Keratinocyte (primary cell): ENCODE results near the gene SAMD4B.

Source experiments
- EZH2 ChIP-seq: IDR thresholded peaks from one replicate; pipeline ENCODE4 v1.6.1; 2012; ENCODE audit warnings: inconsistent platforms, mild to moderate bottlenecking, low read length, moderate library complexity
- TF ChIP-seq, protein P1 (sequence below), 3 experiments: IDR thresholded peaks in 1 of 3; conservative IDR thresholded peaks in 1 of 3; optimal IDR thresholded peaks in 1 of 3; 2 replicates in 2 of 3; 3 replicates in 1 of 3; pipeline versions ENCODE3 to v1.5.1; 2011; ENCODE audit warnings: low read length in 3 of 3, mild to moderate bottlenecking in 3 of 3, moderate library complexity in 2 of 3, control low read depth in 1 of 3, inconsistent platforms in 1 of 3; ENCODE audit not compliant: insufficient read depth in 2 of 3; ENCODE audit errors: extremely low read depth in 1 of 3

DNA sequence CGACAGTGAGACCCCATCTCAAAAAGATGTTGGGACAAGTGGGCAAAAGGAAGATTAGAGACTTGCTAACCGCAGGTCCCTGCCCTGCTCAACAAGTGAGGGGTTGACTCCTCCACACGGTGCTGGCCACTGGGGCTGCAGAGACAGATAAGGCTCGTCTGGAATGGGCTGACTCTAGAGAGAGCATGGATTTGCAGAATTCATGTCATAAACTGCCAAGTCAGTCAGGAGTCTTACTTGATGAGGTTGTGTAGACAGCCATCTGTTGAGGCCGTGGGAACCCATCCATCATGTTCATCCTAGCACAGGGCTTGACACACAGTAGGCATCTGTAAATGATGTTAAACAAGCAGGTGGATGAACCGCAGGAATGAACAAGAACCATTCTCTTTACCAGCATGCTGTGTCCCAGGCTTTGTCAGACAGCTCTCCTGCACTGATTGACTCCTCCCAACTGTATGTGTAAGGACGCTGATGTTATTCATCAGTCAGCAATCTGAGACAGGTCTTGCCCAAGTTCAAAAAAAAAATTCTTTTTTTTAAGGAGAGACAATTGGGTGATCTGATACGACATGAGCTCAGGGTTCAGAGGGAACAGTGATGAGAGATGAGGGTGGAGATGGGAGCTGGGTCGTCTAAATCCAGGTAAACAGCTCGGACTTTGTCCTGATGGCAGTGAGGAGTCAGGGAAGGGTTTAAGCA, 39.8 kb downstream of the SAMD4B start:
- TF ChIP-seq, protein P1, sequence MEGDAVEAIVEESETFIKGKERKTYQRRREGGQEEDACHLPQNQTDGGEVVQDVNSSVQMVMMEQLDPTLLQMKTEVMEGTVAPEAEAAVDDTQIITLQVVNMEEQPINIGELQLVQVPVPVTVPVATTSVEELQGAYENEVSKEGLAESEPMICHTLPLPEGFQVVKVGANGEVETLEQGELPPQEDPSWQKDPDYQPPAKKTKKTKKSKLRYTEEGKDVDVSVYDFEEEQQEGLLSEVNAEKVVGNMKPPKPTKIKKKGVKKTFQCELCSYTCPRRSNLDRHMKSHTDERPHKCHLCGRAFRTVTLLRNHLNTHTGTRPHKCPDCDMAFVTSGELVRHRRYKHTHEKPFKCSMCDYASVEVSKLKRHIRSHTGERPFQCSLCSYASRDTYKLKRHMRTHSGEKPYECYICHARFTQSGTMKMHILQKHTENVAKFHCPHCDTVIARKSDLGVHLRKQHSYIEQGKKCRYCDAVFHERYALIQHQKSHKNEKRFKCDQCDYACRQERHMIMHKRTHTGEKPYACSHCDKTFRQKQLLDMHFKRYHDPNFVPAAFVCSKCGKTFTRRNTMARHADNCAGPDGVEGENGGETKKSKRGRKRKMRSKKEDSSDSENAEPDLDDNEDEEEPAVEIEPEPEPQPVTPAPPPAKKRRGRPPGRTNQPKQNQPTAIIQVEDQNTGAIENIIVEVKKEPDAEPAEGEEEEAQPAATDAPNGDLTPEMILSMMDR (optimal IDR thresholded peaks at IDR 0.05 in 1 of 3, IDR thresholded peaks at IDR 0.05 in 1 of 3, conservative IDR thresholded peaks at IDR 0.05 in 1 of 3; ENCODE audit: extremely low read depth in 1 of 3, insufficient read depth in 2 of 3, low read length in 3 of 3): no peak
- TF ChIP-seq EZH2: no peak
